AG04450 (cell line): ENCODE measurements around the gene ZNF532. TPM values are rescaled to one million over a fixed set of nuclear protein-coding genes. Genes with fewer than 3 reads are reported as not detected.

ENCODE experiments used
- CTCF ChIA-PET: fragments of 300-600, 350-600 bp; formaldehyde crosslinking; extraction: SDS; loops from one replicate; lab custom pipeline; 2022; ENCODE audit warnings: antibody characterized with exemption, inconsistent platforms; lab: Charles Lee
- POLR2A ChIA-PET: fragments of 350-600 bp; formaldehyde crosslinking; extraction: SDS; loops from one replicate; lab custom pipeline; 2021; ENCODE audit warnings: antibody characterized with exemption, inconsistent platforms; lab: Yijun Ruan, JAX
- DNase-seq: peaks from one replicate; pipeline ENCODE4 v3.0.0-alpha.2; 2011; ENCODE audit warnings: low read depth, low spot score
- H3K27ac ChIP-seq: one replicate; pipeline ENCODE4 v1.5.1; 2012; ENCODE audit warnings: low read depth, low read length, control low read depth
- H3K27me3 ChIP-seq: one replicate; pipeline ENCODE4 v1.6.0; 2012; ENCODE audit warnings: low read length; ENCODE audit not compliant: control insufficient read depth, insufficient read depth
- H3K4me3 ChIP-seq: 2 replicates; pipeline ENCODE4 v1.5.1; 2011; ENCODE audit warnings: mild to moderate bottlenecking, low read depth, low read length, control low read depth
- H3K9me3 ChIP-seq: 2 replicates; pipeline ENCODE4 v1.5.1; 2012; ENCODE audit warnings: low read length; ENCODE audit not compliant: control insufficient read depth, insufficient read depth
- polyA plus RNA-seq: library from polyadenylated mRNA; depleted of rRNA; stranded (reverse); fragments of >200 nt; gene quantifications from 2 replicates; pipeline ENCODE4 v1.2.3, GENCODE V29; 2011
- TF ChIP-seq, protein P1 (sequence below): IDR thresholded peaks from 2 replicates; pipeline ENCODE4 v1.5.1; 2011; ENCODE audit warnings: low read depth, low read length, control low read depth, inconsistent platforms

The ZNF532 gene
- polyA plus RNA-seq, 1 experiment: 69.7 TPM

DNA sequence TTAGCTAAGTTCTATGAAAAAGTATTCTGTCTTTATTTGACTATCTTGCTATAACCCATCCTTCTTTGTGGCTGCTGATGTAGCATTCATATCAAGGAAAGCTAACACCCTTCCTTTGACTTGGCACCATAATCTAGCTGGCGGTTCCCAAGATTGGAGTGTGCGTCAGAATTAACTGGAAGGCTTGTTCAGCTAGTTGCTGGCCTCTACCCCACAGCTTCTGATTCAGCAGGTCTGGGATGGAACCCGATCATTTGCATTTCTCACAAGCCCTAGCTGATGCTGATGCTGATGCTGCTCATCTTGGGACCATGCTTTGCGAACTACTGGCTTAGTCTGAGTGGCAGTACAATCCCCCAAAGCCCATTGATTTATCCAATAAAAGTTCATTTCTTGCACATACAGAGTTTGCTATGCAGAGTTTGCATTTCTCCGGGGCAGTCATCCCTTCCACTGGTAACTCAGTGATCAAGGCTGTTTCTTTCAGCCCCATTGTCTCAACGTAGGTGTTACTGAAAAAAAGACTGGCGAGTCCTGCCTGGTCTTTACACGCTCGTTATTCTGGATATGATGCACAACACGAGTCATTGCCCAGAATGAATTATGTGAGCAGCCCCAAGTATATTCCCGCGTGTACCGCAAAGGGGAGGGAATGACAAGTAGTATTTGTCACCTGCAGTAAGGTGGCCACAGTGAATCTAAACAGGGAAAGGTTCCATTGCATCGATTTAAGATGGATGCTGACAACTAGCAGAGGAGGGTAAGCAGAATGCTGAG is 96.5 kb downstream of the ZNF532 start:
- Histone ChIP-seq H3K9me3 (no peaks in the 10 kb centered on the region), H3K4me3 (no peak overlapping the region), H3K27ac (no peak overlapping the region), H3K27me3 (no peaks in the 10 kb centered on the region)
- no peak for DNase-seq
- CTCF ChIA-PET: interaction anchor here (0.8 to 1.2 kb wide), 2 partner anchors 109 to 197 kb away, joined by 3 read pairs; no protein-coding TSS in a partner anchor
- TF ChIP-seq, protein P1, sequence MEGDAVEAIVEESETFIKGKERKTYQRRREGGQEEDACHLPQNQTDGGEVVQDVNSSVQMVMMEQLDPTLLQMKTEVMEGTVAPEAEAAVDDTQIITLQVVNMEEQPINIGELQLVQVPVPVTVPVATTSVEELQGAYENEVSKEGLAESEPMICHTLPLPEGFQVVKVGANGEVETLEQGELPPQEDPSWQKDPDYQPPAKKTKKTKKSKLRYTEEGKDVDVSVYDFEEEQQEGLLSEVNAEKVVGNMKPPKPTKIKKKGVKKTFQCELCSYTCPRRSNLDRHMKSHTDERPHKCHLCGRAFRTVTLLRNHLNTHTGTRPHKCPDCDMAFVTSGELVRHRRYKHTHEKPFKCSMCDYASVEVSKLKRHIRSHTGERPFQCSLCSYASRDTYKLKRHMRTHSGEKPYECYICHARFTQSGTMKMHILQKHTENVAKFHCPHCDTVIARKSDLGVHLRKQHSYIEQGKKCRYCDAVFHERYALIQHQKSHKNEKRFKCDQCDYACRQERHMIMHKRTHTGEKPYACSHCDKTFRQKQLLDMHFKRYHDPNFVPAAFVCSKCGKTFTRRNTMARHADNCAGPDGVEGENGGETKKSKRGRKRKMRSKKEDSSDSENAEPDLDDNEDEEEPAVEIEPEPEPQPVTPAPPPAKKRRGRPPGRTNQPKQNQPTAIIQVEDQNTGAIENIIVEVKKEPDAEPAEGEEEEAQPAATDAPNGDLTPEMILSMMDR: no peak
- POLR2A ChIA-PET: interaction anchor here (0.6 kb wide), 1 partner anchor 659 kb away, joined by 4 read pairs; no protein-coding TSS in a partner anchor

DNA sequence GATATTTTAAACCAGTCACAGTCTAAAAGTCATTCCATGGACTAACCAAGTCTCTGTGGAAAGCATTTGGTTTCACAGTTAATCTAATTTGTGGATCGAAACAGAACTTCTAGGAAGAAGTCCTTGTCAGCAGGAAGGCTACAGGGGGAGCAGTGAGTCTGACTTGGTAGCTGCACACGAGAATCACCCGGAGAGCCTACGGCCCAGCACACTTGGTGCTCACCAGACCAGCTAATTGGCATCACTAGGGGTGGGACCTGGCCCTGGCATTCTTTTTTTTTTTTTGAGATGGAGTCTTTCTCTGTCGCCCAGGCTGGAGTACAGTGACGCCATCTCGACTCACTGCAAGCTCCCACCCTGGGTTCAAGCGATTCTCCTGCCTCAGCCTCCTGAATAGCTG is 97.7 kb downstream of the ZNF532 start:
- DNase-seq: no peak
- H3K9me3 ChIP-seq: no peaks in the 10 kb centered on the region
- H3K27ac ChIP-seq: no peak overlapping the region
- ChIA-PET CTCF (interaction anchor here (0.6 kb wide), 1 partner anchor 194 kb away, joined by 3 read pairs; no protein-coding TSS in a partner anchor), POLR2A (no interaction called here)
- TF ChIP-seq, protein P1: no peak
- H3K4me3 ChIP-seq: no peak overlapping the region
- no peaks in the 10 kb centered on the region for H3K27me3 ChIP-seq

DNA sequence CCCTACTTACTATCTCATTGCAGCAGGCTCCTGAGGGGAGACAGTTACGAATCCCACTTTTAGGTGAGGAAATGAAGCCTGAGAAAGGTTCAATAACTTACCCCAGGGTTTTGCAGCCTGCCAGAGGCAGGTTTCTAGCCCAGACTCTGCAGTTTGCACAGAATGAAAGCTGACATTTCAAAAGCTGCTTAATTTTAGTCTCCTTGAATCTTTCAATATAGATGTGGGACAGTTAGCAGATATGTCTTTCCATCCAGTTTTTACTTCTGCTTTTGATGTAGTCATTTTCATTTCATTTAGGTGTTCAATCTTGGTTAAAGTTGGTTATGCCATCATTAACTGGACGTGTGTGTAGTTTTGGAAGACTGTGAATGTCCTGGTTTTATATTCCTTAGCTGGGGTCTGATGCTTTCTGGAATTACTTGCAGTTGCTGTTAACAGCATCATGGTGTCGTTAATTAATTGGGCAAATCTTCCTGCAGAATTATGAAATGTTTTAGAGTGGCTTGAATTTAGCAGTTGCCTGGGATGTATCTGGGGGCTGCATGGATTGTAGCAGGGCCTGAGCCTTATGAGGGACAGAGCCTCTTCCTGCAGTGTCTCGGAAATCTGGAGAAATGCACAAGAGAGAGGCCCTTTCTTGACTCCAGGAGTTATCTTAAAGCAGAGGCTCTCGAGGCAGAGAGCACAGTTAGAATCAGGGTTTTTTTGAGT is 100.8 kb downstream of the ZNF532 start:
- no peak overlapping the region for H3K27ac ChIP-seq
- no peaks in the 10 kb centered on the region for H3K27me3 ChIP-seq
- DNase-seq: no peak
- ChIA-PET CTCF (interaction anchor here (0.7 to 1.3 kb wide), 2 partner anchors 18 to 27 kb away, joined by 3 read pairs; no protein-coding TSS in a partner anchor), POLR2A (no interaction called here)
- TF ChIP-seq, protein P1: no peak
- no peak overlapping the region for H3K4me3 ChIP-seq
- no peaks in the 10 kb centered on the region for H3K9me3 ChIP-seq

DNA sequence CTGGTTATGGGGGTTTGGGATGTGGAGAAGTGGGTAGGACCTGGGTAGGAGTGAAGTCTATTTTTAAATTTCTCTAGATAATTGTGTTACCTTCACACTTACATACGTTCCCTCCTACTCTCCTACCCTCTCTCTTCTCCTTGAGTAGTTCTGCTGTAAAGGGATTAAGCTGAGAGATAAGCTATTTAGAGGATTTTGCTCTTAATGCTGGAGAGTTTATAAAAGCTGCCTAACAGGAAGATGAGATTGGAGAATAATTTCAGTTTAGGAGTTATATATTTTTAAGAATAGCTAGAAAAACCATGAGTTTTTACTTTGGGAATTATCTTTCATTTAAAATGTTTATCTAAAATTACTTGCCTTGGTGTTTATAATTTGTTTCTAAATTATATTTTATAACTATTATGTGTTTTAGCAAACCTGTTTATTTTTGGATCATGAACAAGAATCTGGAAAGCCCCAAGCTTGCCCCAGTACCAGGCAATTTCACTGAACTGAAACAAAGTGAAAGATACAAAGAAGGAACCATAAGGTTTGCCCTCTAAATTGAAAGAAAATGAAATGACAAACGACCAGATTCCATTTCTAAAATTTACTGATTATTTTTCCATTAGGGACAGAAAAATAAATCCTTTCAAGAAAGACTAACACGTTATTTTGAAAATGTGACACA is 101.5 kb downstream of the ZNF532 start:
- no peak for DNase-seq
- CTCF ChIA-PET: interaction anchor here (1.3 kb wide), 1 partner anchor 28 kb away, joined by 3 read pairs; no protein-coding TSS in a partner anchor
- TF ChIP-seq, protein P1: no peak
- POLR2A ChIA-PET: no interaction called here
- H3K9me3 ChIP-seq: no peaks in the 10 kb centered on the region
- no peak overlapping the region for H3K27ac ChIP-seq
- H3K27me3 ChIP-seq: no peaks in the 10 kb centered on the region
- H3K4me3 ChIP-seq: no peak overlapping the region
